Neural crest cell (in vitro differentiated cells): ENCODE results near the gene CDCA7. TPM values are rescaled to one million over a fixed set of nuclear protein-coding genes. Genes with fewer than 3 reads are reported as not detected.

Experiments
- DNase-seq: peaks from one replicate; pipeline ENCODE4 v3.0.0; 2021; ENCODE audit warnings: low read depth, mixed read lengths, low spot score
- H3K27ac Mint-ChIP-seq: one replicate; pipeline ENCODE4 v1.8.0; 2021; ENCODE audit warnings: mild to moderate bottlenecking, mixed read lengths; ENCODE audit not compliant: unreplicated experiment
- H3K27me3 Mint-ChIP-seq: 2 replicates; pipeline ENCODE4 v1.8.0; 2021; ENCODE audit warnings: low read depth, mild to moderate bottlenecking, mixed read lengths
- H3K36me3 Mint-ChIP-seq: 2 replicates; pipeline ENCODE4 v1.8.0; 2021; ENCODE audit warnings: low read depth, mild to moderate bottlenecking, mixed read lengths
- H3K4me1 Mint-ChIP-seq: 2 replicates; pipeline ENCODE4 v1.8.0; 2021; ENCODE audit warnings: mixed read lengths
- H3K4me3 Mint-ChIP-seq: one replicate; pipeline ENCODE4 v1.8.0; 2021; ENCODE audit warnings: mild to moderate bottlenecking, mixed read lengths
- H3K9me3 Mint-ChIP-seq: 2 replicates; pipeline ENCODE4 v1.8.0; 2021; ENCODE audit warnings: mixed read lengths
- CTCF ChIP-seq: fragments of 200-600 bp; sonication (generic); conservative IDR thresholded peaks from 2 replicates; pipeline ENCODE4 v1.5.0; 2021; ENCODE audit warnings: antibody characterized with exemption, mild to moderate bottlenecking
- total RNA-seq: library from RNA; stranded (reverse); gene quantifications from 2 replicates; pipeline ENCODE4 v1.2.1, GENCODE V29; 2021

The CDCA7 gene
- total RNA-seq, 1 donor from 2014 or later = 82.5 TPM

GRCh38 chr2:173354073-173354581, 545 bp upstream of the CDCA7 start:
- no peak for DNase-seq
- Mint-ChIP-seq H3K9me3 (peaks cover 7% of the 10 kb centered on the region), H3K4me3 (peak overlapping the region; percentile 95), H3K36me3 (peaks cover 2% of the 10 kb centered on the region), H3K27me3 (peaks cover 2% of the 10 kb centered on the region), H3K4me1 (peaks cover 49% of the 10 kb centered on the region), H3K27ac (peak overlapping the region; percentile 99)
- no peak for TF ChIP-seq CTCF

GRCh38 chr2:173355132-173355865, 627 bp downstream of the CDCA7 start:
- DNase-seq = peak; percentile 52
- Mint-ChIP-seq H3K36me3 (peaks cover 6% of the 10 kb centered on the region), H3K4me3 (peak overlapping the region; percentile 97), H3K27me3 (peaks cover 2% of the 10 kb centered on the region), H3K9me3 (peaks cover 7% of the 10 kb centered on the region), H3K4me1 (peaks cover 56% of the 10 kb centered on the region), H3K27ac (peak overlapping the region; percentile 93)
- no peak for TF ChIP-seq CTCF

GRCh38 chr2:173355866-173356508, 1.3 kb downstream of the CDCA7 start:
- peak overlapping the region; percentile 85 for H3K27ac Mint-ChIP-seq
- H3K27me3 Mint-ChIP-seq = peaks cover 2% of the 10 kb centered on the region
- no peak for TF ChIP-seq CTCF
- peaks cover 3% of the 10 kb centered on the region for H3K9me3 Mint-ChIP-seq
- peaks cover 61% of the 10 kb centered on the region for H3K4me1 Mint-ChIP-seq
- H3K4me3 Mint-ChIP-seq = peak overlapping the region; percentile 97
- H3K36me3 Mint-ChIP-seq = peaks cover 6% of the 10 kb centered on the region
- DNase-seq = no peak

- TF ChIP-seq CTCF = no peak
- Mint-ChIP-seq H3K27ac (no peak overlapping the region), H3K4me3 (peak overlapping the region; percentile 97)
These were observed 2.7 kb downstream of the CDCA7 start for GRCh38 chr2:173357346-173357745.

GRCh38 chr2:173358616-173359015, 3.9 kb downstream of the CDCA7 start:
- Mint-ChIP-seq H3K4me3 (peak overlapping the region; percentile 41), H3K9me3 (no peaks in the 10 kb centered on the region), H3K27me3 (no peaks in the 10 kb centered on the region), H3K4me1 (peaks cover 49% of the 10 kb centered on the region), H3K36me3 (peaks cover 12% of the 10 kb centered on the region), H3K27ac (no peak overlapping the region)
- TF ChIP-seq CTCF = no peak
- DNase-seq = no peak

More at GRCh38 chr2:173357346-173357745, 2.7 kb downstream of the CDCA7 start:
- no peak for DNase-seq
- Mint-ChIP-seq H3K27me3 (no peaks in the 10 kb centered on the region), H3K4me1 (peaks cover 56% of the 10 kb centered on the region), H3K36me3 (peaks cover 6% of the 10 kb centered on the region), H3K9me3 (no peaks in the 10 kb centered on the region)
